ENCODE results near the gene CACNG6. TPM values are rescaled to one million over a fixed set of nuclear protein-coding genes. Genes with fewer than 3 reads are reported as not detected.

The CACNG6 gene, protein sequence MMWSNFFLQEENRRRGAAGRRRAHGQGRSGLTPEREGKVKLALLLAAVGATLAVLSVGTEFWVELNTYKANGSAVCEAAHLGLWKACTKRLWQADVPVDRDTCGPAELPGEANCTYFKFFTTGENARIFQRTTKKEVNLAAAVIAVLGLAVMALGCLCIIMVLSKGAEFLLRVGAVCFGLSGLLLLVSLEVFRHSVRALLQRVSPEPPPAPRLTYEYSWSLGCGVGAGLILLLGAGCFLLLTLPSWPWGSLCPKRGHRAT
- 1.0 and 1.9 TPM in 2 replicates for total RNA-seq

DNA sequence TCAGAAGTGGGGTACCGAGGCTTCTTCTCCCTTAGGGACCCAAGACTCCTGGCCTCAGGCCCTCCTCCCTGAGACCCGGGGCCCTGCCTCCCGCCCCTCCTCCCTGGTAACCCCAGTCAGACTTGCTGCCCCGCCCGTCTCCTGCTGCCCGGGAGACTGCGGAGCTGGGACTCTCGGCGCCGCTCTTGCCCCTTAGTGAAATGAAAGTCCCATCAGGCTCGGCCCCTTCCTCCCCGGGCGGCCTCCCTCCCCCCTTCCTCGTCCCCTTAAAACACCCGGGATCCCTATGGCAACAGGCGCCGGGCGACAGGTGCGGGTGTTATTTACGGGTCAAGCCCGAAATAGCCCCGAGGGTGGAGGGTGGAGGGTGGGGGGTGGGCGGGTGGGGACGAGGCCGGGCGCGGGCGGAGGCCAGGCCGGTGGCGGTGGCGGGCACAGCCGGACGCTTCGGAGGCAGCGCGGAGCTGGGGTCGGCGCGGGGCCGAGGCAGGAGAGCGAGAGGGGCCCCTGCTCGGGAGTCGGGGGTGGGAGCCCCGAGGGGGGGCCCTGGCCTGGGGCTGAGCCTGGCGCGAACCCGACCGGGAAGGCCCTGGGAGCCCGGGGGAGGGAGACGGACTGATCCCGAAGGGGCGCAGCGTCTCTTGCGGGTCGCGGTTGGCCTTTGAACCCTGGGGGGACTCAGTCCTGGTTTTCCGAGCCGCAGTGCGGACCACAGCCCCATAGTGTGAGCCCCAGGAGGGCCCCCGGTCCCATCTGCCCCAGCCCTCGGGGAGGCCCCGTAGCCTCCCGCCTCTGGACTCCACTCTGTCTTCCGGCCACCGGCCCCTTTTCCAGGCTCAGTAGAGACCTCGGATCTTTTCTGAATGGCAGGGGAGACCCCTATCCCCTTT, at the start of gene CACNG6:
TSS of gene CACNG6 (plus strand) at position 414 of the 890 bp plus-strand sequence. CDS start 1,241 bp downstream, outside the sequence.

DNA sequence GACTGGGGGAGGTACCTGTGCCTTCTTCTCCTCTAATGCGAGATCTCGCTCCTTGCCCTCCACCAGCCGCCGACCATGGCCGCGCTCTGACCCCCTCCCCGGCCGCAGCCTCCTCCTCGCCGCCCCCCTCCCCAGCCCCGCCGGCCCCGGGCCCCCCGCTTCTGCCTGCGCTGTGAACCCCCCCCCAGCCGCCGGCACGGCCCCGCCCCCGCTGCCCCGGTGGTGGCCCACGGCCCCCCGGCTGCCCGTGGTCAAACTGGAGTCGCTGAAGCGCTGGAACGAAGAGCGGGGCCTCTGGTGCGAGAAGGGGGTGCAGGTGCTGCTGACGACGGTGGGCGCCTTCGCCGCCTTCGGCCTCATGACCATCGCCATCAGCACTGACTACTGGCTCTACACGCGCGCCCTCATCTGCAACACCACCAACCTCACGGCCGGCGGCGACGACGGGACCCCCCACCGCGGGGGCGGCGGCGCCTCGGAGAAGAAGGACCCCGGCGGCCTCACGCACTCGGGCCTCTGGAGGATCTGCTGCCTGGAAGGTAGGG, 28.5 kb upstream of the CACNG6 start, which contains the start of gene CACNG8:
TSS of gene CACNG8 (plus strand) at position 51 of the 545 bp plus-strand sequence.

Small RNA genes within 50 kb of the gene (small RNA-seq; reads per million reads assigned to genes)
- gene AC012314.20, result not detected

Other genes with a start within 250 kb of the CACNG6 start
- gene NLRP12, start 167.3 kb upstream of the CACNG6 start, total RNA-seq, result 0.13 and 0.93 TPM in 2 replicates
- gene MYADM, start 123.8 kb upstream of the CACNG6 start, total RNA-seq, result 27.4 and 34.5 TPM in 2 replicates
- gene PRKCG, start 109.4 kb upstream of the CACNG6 start, total RNA-seq, result under 0.01 and 0.22 TPM in 2 replicates
- gene CACNG7, start 82.4 kb upstream of the CACNG6 start, total RNA-seq, result 0.22 and 0.66 TPM in 2 replicates
- gene CACNG8, start 28.7 kb upstream of the CACNG6 start, total RNA-seq, result 1.0 and 1.1 TPM in 2 replicates
- gene VSTM1, start 72.3 kb downstream of the CACNG6 start, total RNA-seq, result not detected in 2 replicates
- gene TARM1, start 89.7 kb downstream of the CACNG6 start, total RNA-seq, result not detected in 2 replicates
- gene OSCAR, start 109.2 kb downstream of the CACNG6 start, total RNA-seq, result not detected in 2 replicates
- 8.1 and 11.6 TPM in 2 replicates for gene NDUFA3, start 111.2 kb downstream of the CACNG6 start, total RNA-seq
- gene TFPT, start 124.0 kb downstream of the CACNG6 start, total RNA-seq, result 15.9 and 19.7 TPM in 2 replicates
- gene PRPF31, start 124.1 kb downstream of the CACNG6 start, total RNA-seq, result 51.3 and 64.7 TPM in 2 replicates
- 15.2 and 19.6 TPM in 2 replicates for gene CNOT3, start 146.1 kb downstream of the CACNG6 start, total RNA-seq
- 4.9 and 5.1 TPM in 2 replicates for gene LENG1, start 168.1 kb downstream of the CACNG6 start, total RNA-seq
- 0.53 TPM in 1 of 2 replicates, not detected in the other for gene TMC4, start 181.5 kb downstream of the CACNG6 start, total RNA-seq
- 64.0 and 112 TPM in 2 replicates for gene MBOAT7, start 197.9 kb downstream of the CACNG6 start, total RNA-seq
- 47.6 and 60.0 TPM in 2 replicates for gene TSEN34, start 199.7 kb downstream of the CACNG6 start, total RNA-seq
- gene RPS9, start 209.2 kb downstream of the CACNG6 start, total RNA-seq, result 1,424 and 1,587 TPM in 2 replicates
- not detected in 2 replicates for gene LILRB3, start 231.4 kb downstream of the CACNG6 start, total RNA-seq